GM12874 (cell line): ENCODE data around the gene POU6F2.

ENCODE experiments used
- CTCF ChIP-seq: IDR thresholded peaks from 2 replicates; pipeline ENCODE4 v1.5.1; 2011; ENCODE audit warnings: low read depth, mild to moderate bottlenecking, control low read depth, low read length, moderate library complexity; ENCODE audit not compliant: insufficient read depth

The POU6F2 gene

GRCh38 chr7:39045231-39045630, 67.5 kb downstream of the POU6F2 start:
- TF ChIP-seq CTCF, result no peak

- TF ChIP-seq CTCF, result no peak
These were observed 73.6 kb downstream of the POU6F2 start for GRCh38 chr7:39051279-39051678.

- no peak for TF ChIP-seq CTCF
These were observed 74.0 kb downstream of the POU6F2 start for GRCh38 chr7:39051707-39052106.

GRCh38 chr7:39054731-39055130, 77.0 kb downstream of the POU6F2 start:
- TF ChIP-seq CTCF, result no peak

GRCh38 chr7:39056153-39056552, 78.4 kb downstream of the POU6F2 start:
- TF ChIP-seq CTCF, result no peak

GRCh38 chr7:39062811-39063210, 85.1 kb downstream of the POU6F2 start:
- no peak for TF ChIP-seq CTCF

GRCh38 chr7:39069031-39069430, 91.3 kb downstream of the POU6F2 start:
- no peak for TF ChIP-seq CTCF
